Esophagus squamous epithelium (tissue), 4 donors: ENCODE data around the gene CARD8.

ENCODE experiments used
- POLR2A ChIP-seq, 4 donors: fragments of 450-650 bp; IDR thresholded peaks; one replicate each; pipeline ENCODE4 v1.6.1; 2017; ENCODE audit warnings: antibody characterized with exemption in 4 of 4, mild to moderate bottlenecking in 4 of 4, moderate library complexity in 3 of 4
- TF ChIP-seq, protein P1 (sequence below), 6 experiments: fragments of 450-650 bp in 4 of 6; fragments of 200-600 bp in 2 of 6; sonication (generic) in 2 of 6; IDR thresholded peaks; one replicate each; pipeline ENCODE4 v1.5.1; 2016 to 2019; ENCODE audit warnings: antibody characterized with exemption in 6 of 6, mild to moderate bottlenecking in 4 of 6, moderate library complexity in 4 of 6

- TF ChIP-seq, protein P1, sequence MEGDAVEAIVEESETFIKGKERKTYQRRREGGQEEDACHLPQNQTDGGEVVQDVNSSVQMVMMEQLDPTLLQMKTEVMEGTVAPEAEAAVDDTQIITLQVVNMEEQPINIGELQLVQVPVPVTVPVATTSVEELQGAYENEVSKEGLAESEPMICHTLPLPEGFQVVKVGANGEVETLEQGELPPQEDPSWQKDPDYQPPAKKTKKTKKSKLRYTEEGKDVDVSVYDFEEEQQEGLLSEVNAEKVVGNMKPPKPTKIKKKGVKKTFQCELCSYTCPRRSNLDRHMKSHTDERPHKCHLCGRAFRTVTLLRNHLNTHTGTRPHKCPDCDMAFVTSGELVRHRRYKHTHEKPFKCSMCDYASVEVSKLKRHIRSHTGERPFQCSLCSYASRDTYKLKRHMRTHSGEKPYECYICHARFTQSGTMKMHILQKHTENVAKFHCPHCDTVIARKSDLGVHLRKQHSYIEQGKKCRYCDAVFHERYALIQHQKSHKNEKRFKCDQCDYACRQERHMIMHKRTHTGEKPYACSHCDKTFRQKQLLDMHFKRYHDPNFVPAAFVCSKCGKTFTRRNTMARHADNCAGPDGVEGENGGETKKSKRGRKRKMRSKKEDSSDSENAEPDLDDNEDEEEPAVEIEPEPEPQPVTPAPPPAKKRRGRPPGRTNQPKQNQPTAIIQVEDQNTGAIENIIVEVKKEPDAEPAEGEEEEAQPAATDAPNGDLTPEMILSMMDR (IDR thresholded peaks at IDR 0.05), result no peak
- TF ChIP-seq POLR2A (IDR thresholded peaks at IDR 0.05), result no peak
These were observed 49.2 kb downstream of the CARD8 start for GRCh38 chr19:48206397-48207093.
